ENCODE results near the gene WWC1. TPM values are rescaled to one million over a fixed set of nuclear protein-coding genes. Genes with fewer than 3 reads are reported as not detected.

The WWC1 gene
- total and polyA plus RNA-seq, 9 of the 15 experiments (the other 6 are each of a cell fraction or from before 2014, with no cell fraction given): under 0.01 to 0.54 (median 0.42) TPM; not detected in 6

GRCh38 chr5:168342151-168342825, 50.8 kb downstream of the WWC1 start:
- TF ChIP-seq TCF7L2 (IDR thresholded peaks at IDR 0.05; ENCODE audit: low read depth, low read length): no peak
- TF ChIP-seq FOXJ2 (tag; IDR thresholded peaks at IDR 0.05): no peak
- no peak for TF ChIP-seq MECOM (CRISPR knock-in tag; IDR thresholded peaks at IDR 0.05)
- TF ChIP-seq TAF15 (IDR thresholded peaks at IDR 0.05; ENCODE audit: low read depth, low read length): no peak
- TF ChIP-seq, protein P1, sequence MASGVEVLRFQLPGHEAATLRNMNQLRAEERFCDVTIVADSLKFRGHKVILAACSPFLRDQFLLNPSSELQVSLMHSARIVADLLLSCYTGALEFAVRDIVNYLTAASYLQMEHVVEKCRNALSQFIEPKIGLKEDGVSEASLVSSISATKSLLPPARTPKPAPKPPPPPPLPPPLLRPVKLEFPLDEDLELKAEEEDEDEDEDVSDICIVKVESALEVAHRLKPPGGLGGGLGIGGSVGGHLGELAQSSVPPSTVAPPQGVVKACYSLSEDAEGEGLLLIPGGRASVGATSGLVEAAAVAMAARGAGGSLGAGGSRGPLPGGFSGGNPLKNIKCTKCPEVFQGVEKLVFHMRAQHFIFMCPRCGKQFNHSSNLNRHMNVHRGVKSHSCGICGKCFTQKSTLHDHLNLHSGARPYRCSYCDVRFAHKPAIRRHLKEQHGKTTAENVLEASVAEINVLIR (CRISPR knock-in tag; IDR thresholded peaks at IDR 0.05): no peak
- no peak for TF ChIP-seq ZNF780A (CRISPR knock-in tag; IDR thresholded peaks at IDR 0.05)
- TF ChIP-seq, protein P2, sequence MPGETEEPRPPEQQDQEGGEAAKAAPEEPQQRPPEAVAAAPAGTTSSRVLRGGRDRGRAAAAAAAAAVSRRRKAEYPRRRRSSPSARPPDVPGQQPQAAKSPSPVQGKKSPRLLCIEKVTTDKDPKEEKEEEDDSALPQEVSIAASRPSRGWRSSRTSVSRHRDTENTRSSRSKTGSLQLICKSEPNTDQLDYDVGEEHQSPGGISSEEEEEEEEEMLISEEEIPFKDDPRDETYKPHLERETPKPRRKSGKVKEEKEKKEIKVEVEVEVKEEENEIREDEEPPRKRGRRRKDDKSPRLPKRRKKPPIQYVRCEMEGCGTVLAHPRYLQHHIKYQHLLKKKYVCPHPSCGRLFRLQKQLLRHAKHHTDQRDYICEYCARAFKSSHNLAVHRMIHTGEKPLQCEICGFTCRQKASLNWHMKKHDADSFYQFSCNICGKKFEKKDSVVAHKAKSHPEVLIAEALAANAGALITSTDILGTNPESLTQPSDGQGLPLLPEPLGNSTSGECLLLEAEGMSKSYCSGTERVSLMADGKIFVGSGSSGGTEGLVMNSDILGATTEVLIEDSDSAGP (CRISPR knock-in tag; IDR thresholded peaks at IDR 0.05): no peak
- no peak for TF ChIP-seq PPARD (CRISPR knock-in tag; IDR thresholded peaks at IDR 0.05)
- TF ChIP-seq ELF4 (CRISPR knock-in tag; IDR thresholded peaks at IDR 0.05): no peak
- no peak for TF ChIP-seq ZNF354B (CRISPR knock-in tag; IDR thresholded peaks at IDR 0.05)
- TF ChIP-seq ZNF280A (IDR thresholded peaks at IDR 0.05; ENCODE audit: low read depth, partially characterized antibody): no peak
- no peak for TF ChIP-seq TCF3 (CRISPR knock-in tag; IDR thresholded peaks at IDR 0.05)
- TF ChIP-seq ZC3H8 (IDR thresholded peaks at IDR 0.05): no peak
- H3K27ac ChIP-seq (ENCODE audit: extremely low read depth, low read depth, low read length): no peak overlapping the region
- H3K36me3 ChIP-seq (ENCODE audit: control insufficient read depth, insufficient read depth, low read length): no peaks in the 10 kb centered on the region
- H3K27me3 ChIP-seq (ENCODE audit: control insufficient read depth in 2 of 2, insufficient read depth in 2 of 2, low read length in 2 of 2): peaks cover 2 to 6% of the 10 kb centered on the region in 2 experiments; a peak in 3 of 5 replicates
- no TSS peak for BruUV-seq (replicated peaks)
- peaks cover 4% of the 10 kb centered on the region; the same call in 1 of the 2 replicates for H4K20me1 ChIP-seq (replicated peaks; ENCODE audit: control insufficient read depth, insufficient read depth, low read length)
- POLR2A ChIA-PET: no interaction called here
- DNase-seq (ENCODE audit: extremely low read depth in 1 of 4, low spot score in 3 of 4) (no peak), FAIRE-seq (no peak), ATAC-seq (no peak)
- H3K9me1 ChIP-seq (ENCODE audit: control insufficient read depth, insufficient read depth, low read length): no peaks in the 10 kb centered on the region
- H2AFZ ChIP-seq (ENCODE audit: low read depth, low read length): no peak overlapping the region
- no peaks in the 10 kb centered on the region for H3K79me2 ChIP-seq (ENCODE audit: control insufficient read depth, insufficient read depth, low read length)
- H3K9me3 ChIP-seq (replicated peaks; ENCODE audit: control insufficient read depth, insufficient read depth, low read depth, low read length): no peaks in the 10 kb centered on the region
- no peak overlapping the region for H3K4me3 ChIP-seq
- intact Hi-C loops (cut with micrococcal nuclease) (no loop called here), in situ Hi-C loops (cut with MboI) (no loop called here)
- no peaks in the 10 kb centered on the region for H3K4me1 ChIP-seq (replicated peaks in 1 of 2; ENCODE audit: control insufficient read depth in 2 of 2, insufficient read depth in 2 of 2, low read length in 2 of 2)
- H3K9ac ChIP-seq (ENCODE audit: insufficient read depth in 1 of 2, low read depth in 2 of 2, low read length in 2 of 2): no peak overlapping the region
- WGBS (ENCODE audit: insufficient coverage, low coverage, missing lambda C conversion rate): 0% methylated on average over 6 of the region's 6 CpGs
- CTCF ChIA-PET (ENCODE audit: low intra/inter-chr PET ratio): no interaction called here
- H3K4me2 ChIP-seq (ENCODE audit: insufficient read depth, low read length): no peak overlapping the region

All from K562 (cell line).